Liver (tissue), 3 donors: ENCODE results near the gene HOXA4.

Experiments
- ATF3 ChIP-seq: IDR thresholded peaks from 2 replicates; pipeline ENCODE4 v1.6.1; 2016; ENCODE audit warnings: antibody characterized with exemption
- CTCF ChIP-seq: fragments of 150-350 bp; IDR thresholded peaks from 2 replicates; pipeline ENCODE4 v1.5.1; 2017; ENCODE audit warnings: improper control_type of control experiment, low read depth, low read length; ENCODE audit not compliant: missing input control
- EGR1 ChIP-seq, 2 donors: IDR thresholded peaks; 2 replicates each; pipeline ENCODE4 v1.6.1; 2016 to 2018; ENCODE audit warnings: antibody characterized with exemption in 2 of 2, low read depth in 2 of 2
- GABPA ChIP-seq, 2 donors: IDR thresholded peaks in 1 of 2; conservative IDR thresholded peaks in 1 of 2; 2 replicates each; pipeline ENCODE4 v1.6.1; 2016; ENCODE audit warnings: antibody characterized with exemption in 2 of 2, mild to moderate bottlenecking in 1 of 2, moderate library complexity in 1 of 2
- HNF4G ChIP-seq: IDR thresholded peaks from 2 replicates; pipeline ENCODE4 v1.6.1; 2016; ENCODE audit warnings: antibody characterized with exemption
- JUND ChIP-seq, 2 donors: IDR thresholded peaks; 2 replicates each; pipeline ENCODE4 v1.6.1; 2016; ENCODE audit warnings: antibody characterized with exemption in 2 of 2
- MAX ChIP-seq: IDR thresholded peaks from 2 replicates; pipeline ENCODE4 v1.6.1; 2016; ENCODE audit warnings: antibody characterized with exemption
- RAD21 ChIP-seq, 2 donors: IDR thresholded peaks; 2 replicates each; pipeline ENCODE4 v1.6.1; 2016; ENCODE audit warnings: antibody characterized with exemption in 2 of 2, mild to moderate bottlenecking in 2 of 2
- REST ChIP-seq: IDR thresholded peaks from 2 replicates; pipeline ENCODE4 v1.6.1; 2016; ENCODE audit warnings: antibody characterized with exemption, mild to moderate bottlenecking
- RXRA ChIP-seq, 2 donors: IDR thresholded peaks; 2 replicates each; pipeline ENCODE4 v1.6.1; 2017 to 2018; ENCODE audit warnings: antibody characterized with exemption in 2 of 2, mild to moderate bottlenecking in 1 of 2
- SP1 ChIP-seq: IDR thresholded peaks from 2 replicates; pipeline ENCODE4 v1.6.1; 2018; ENCODE audit warnings: antibody characterized with exemption, mild to moderate bottlenecking
- TAF1 ChIP-seq: conservative IDR thresholded peaks from 2 replicates; pipeline ENCODE4 v1.6.1; 2016; ENCODE audit warnings: antibody characterized with exemption, mild to moderate bottlenecking
- YY1 ChIP-seq: IDR thresholded peaks from 2 replicates; pipeline ENCODE4 v1.6.1; 2016; ENCODE audit warnings: antibody characterized with exemption, mild to moderate bottlenecking
- donor health status: healthy.
- donor health status: healthy.

- TF ChIP-seq CTCF (no peak), SP1 (no peak), YY1 (no peak), EGR1 (IDR thresholded peaks at IDR 0.05; ENCODE audit: low read depth in 2 of 2) (no peak), JUND (IDR thresholded peaks at IDR 0.05) (no peak), MAX (no peak), REST (no peak), TAF1 (no peak), RAD21 (IDR thresholded peaks at IDR 0.05) (no peak), RXRA (IDR thresholded peaks at IDR 0.05) (no peak), ATF3 (no peak), HNF4G (no peak), GABPA (IDR thresholded peaks at IDR 0.05 in 1 of 2, conservative IDR thresholded peaks at IDR 0.05 in 1 of 2) (no peak)
Measured at GRCh38 chr7:27164045-27164366, 33.4 kb upstream of the HOXA4 start.
